HepG2 (cell line): Measurements from ENCODE around the gene LLGL2. TPM values are rescaled to one million over a fixed set of nuclear protein-coding genes. Genes with fewer than 3 reads are reported as not detected.
A peak's percentile ranks its signal among the peaks of the same experiment; 100 is the strongest.

ENCODE experiments used
- ARNTL ChIP-seq: sonication (generic); formaldehyde crosslinking; IDR thresholded peaks from 2 replicates; pipeline ENCODE4 v1.4.0; 2020; ENCODE audit warnings: mild to moderate bottlenecking, missing genetic modification reagents
- DR1 ChIP-seq: sonication (generic); formaldehyde crosslinking; IDR thresholded peaks from 2 replicates; pipeline ENCODE4 v1.8.0; 2021; ENCODE audit warnings: mild to moderate bottlenecking, missing genetic modification reagents, inconsistent platforms
- EEA1 ChIP-seq: sonication (generic); formaldehyde crosslinking; IDR thresholded peaks from 2 replicates; pipeline ENCODE4 v1.5.1; 2020; ENCODE audit warnings: mild to moderate bottlenecking, missing genetic modification reagents, borderline replicate concordance
- FOXK2 ChIP-seq: fragments of 450-650 bp; IDR thresholded peaks from 2 replicates; pipeline ENCODE4 v1.6.1; 2016
- HES4 ChIP-seq: sonication (generic); formaldehyde crosslinking; IDR thresholded peaks from 2 replicates; pipeline ENCODE4 v1.9.0; 2021; ENCODE audit warnings: mild to moderate bottlenecking, missing genetic modification reagents, borderline replicate concordance
- ISL2 ChIP-seq: sonication (generic); formaldehyde crosslinking; IDR thresholded peaks from 2 replicates; pipeline ENCODE4 v1.5.0; 2020; ENCODE audit warnings: missing genetic modification reagents
- KDM4B ChIP-seq: sonication (generic); formaldehyde crosslinking; IDR thresholded peaks from 2 replicates; pipeline ENCODE4 v1.4.0; 2020; ENCODE audit warnings: missing genetic modification reagents
- MTF2 ChIP-seq: sonication (generic); formaldehyde crosslinking; IDR thresholded peaks from 2 replicates; pipeline ENCODE4 v1.5.0; 2020; ENCODE audit warnings: missing genetic modification reagents, borderline replicate concordance
- PAX8 ChIP-seq: sonication (generic); formaldehyde crosslinking; IDR thresholded peaks from 2 replicates; pipeline ENCODE4 v1.8.0; 2022; ENCODE audit warnings: mild to moderate bottlenecking, missing genetic modification reagents, borderline replicate concordance
- POLR2A ChIP-seq, 2 experiments: IDR thresholded peaks; 2 replicates each; pipeline ENCODE4 v1.6.1; 2011; ENCODE audit warnings: low read depth in 2 of 2, low read length in 2 of 2, mild to moderate bottlenecking in 1 of 2, moderate library complexity in 1 of 2; ENCODE audit not compliant: insufficient read depth in 1 of 2
- SRF ChIP-seq: IDR thresholded peaks from 2 replicates; pipeline ENCODE4 v1.6.1; 2011; ENCODE audit warnings: mild to moderate bottlenecking, low read depth, low read length, moderate library complexity
- ZBTB38 ChIP-seq: sonication (generic); formaldehyde crosslinking; IDR thresholded peaks from 2 replicates; pipeline ENCODE4 v1.5.1; 2020; ENCODE audit warnings: mild to moderate bottlenecking, missing genetic modification reagents
- ZC3H4 ChIP-seq: sonication (generic); formaldehyde crosslinking; IDR thresholded peaks from 2 replicates; pipeline ENCODE4 v1.4.0; 2020; ENCODE audit warnings: missing genetic modification reagents, borderline replicate concordance
- ZMYM2 ChIP-seq: sonication (generic); formaldehyde crosslinking; IDR thresholded peaks from 2 replicates; pipeline ENCODE4 v1.8.0; 2022; ENCODE audit warnings: mild to moderate bottlenecking, missing genetic modification reagents
- ZNF224 ChIP-seq: sonication (generic); formaldehyde crosslinking; IDR thresholded peaks from 2 replicates; pipeline ENCODE4 v1.5.0; 2020; ENCODE audit warnings: mild to moderate bottlenecking, missing genetic modification reagents
- ZNF232 ChIP-seq: sonication (generic); formaldehyde crosslinking; IDR thresholded peaks from 2 replicates; pipeline ENCODE4 v1.4.0; 2020; ENCODE audit warnings: missing genetic modification reagents, borderline replicate concordance
- ZNF337 ChIP-seq: sonication (generic); formaldehyde crosslinking; IDR thresholded peaks from 2 replicates; pipeline ENCODE4 v1.5.1; 2020; ENCODE audit warnings: missing genetic modification reagents, low read depth, mild to moderate bottlenecking, borderline replicate concordance
- ZNF34 ChIP-seq: sonication (generic); formaldehyde crosslinking; IDR thresholded peaks from 2 replicates; pipeline ENCODE4 v1.4.0; 2020; ENCODE audit warnings: mild to moderate bottlenecking, missing genetic modification reagents, borderline replicate concordance
- ZNF564 ChIP-seq: sonication (generic); formaldehyde crosslinking; IDR thresholded peaks from 2 replicates; pipeline ENCODE4 v1.8.1; 2023; ENCODE audit warnings: mild to moderate bottlenecking, missing genetic modification reagents
- ZNF577 ChIP-seq: sonication (generic); formaldehyde crosslinking; IDR thresholded peaks from 2 replicates; pipeline ENCODE4 v1.4.0; 2020; ENCODE audit warnings: mild to moderate bottlenecking, low read depth, missing genetic modification reagents, borderline replicate concordance
- ZNF674 ChIP-seq: sonication (generic); formaldehyde crosslinking; IDR thresholded peaks from 2 replicates; pipeline ENCODE4 v1.5.0; 2020; ENCODE audit warnings: low read depth, mild to moderate bottlenecking, missing genetic modification reagents
- ZNF678 ChIP-seq: sonication (generic); formaldehyde crosslinking; IDR thresholded peaks from 2 replicates; pipeline ENCODE4 v1.4.0; 2020; ENCODE audit warnings: mild to moderate bottlenecking, missing genetic modification reagents
- ZNF773 ChIP-seq: sonication (generic); formaldehyde crosslinking; IDR thresholded peaks from 2 replicates; pipeline ENCODE4 v1.4.0; 2020; ENCODE audit warnings: missing genetic modification reagents, borderline replicate concordance
- polyA plus RNA-seq, 8 experiments: library from polyadenylated mRNA; depleted of rRNA in 3 of 8; stranded (reverse) in 7 of 8; unstranded in 1 of 8; fragments of >200 nt; fragmentation: Illumina TruSeq in 4 of 8; extraction: Trizol in 4 of 8; gene quantifications; 2 replicates each; pipeline versions ENCODE4 v1.2.1 to v1.2.3, GENCODE V29; 2011 to 2016; ENCODE audit warnings: low read depth in 4 of 8, missing spikeins in 1 of 8, mixed read lengths in 1 of 8; ENCODE audit not compliant: insufficient read depth in 1 of 8
- total RNA-seq, 5 experiments: library from RNA; depleted of rRNA; stranded (reverse); fragments of >200 nt; fragmentation: Illumina TruSeq; extraction: Trizol; gene quantifications; 2 replicates each; pipeline ENCODE4 v1.2.3, GENCODE V29; 2016; ENCODE audit warnings: low read depth in 1 of 5
- TF ChIP-seq, protein P1 (sequence below): sonication (generic); formaldehyde crosslinking; IDR thresholded peaks from 2 replicates; pipeline ENCODE4 v1.9.0; 2022; ENCODE audit warnings: missing genetic modification reagents, mild to moderate bottlenecking, borderline replicate concordance

LLGL2 gene
- total and polyA plus RNA-seq, 2 of the 13 experiments (the other 11 are each of a cell fraction or from before 2014, with no cell fraction given) = 83.0 to 86.7 TPM

DNA sequence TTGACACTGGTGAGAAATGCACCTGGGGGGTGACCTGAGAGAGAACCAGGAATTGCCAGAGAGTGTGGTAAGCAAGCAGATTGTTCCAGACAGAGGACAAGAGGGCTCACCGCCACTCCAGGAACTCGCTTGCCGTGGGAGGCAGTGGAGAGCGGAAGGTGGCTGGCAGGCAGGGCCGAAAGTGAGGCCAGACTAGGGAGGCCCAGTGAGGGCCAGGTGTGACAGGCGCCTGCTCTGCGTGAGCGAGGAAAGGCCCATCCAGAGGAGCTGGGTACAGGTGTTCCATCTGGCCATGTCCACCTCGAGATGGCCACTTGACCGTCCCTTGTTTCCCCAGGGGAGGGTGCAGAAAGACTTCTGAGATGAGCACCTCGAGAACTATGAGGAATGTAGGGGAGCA, 50.2 kb downstream of the LLGL2 start (continued):
- TF ChIP-seq ZNF773 (no peak), ARNTL (no peak), POLR2A (IDR thresholded peaks at IDR 0.05; ENCODE audit: insufficient read depth in 1 of 2, low read depth in 2 of 2, low read length in 2 of 2) (0 out of 4 replicates have a peak, but pooled peaks of 1 of the 2 experiments have one; percentile 17), ZNF337 (CRISPR knock-in tag) (no peak), ZNF674 (CRISPR knock-in tag) (no peak), ZNF577 (CRISPR knock-in tag) (no peak), ZNF564 (CRISPR knock-in tag) (no peak), DR1 (CRISPR knock-in tag) (0 out of 2 replicates have a peak, but pooled peaks have one; percentile 34), ZNF34 (CRISPR knock-in tag) (no peak), FOXK2 (no peak), MTF2 (CRISPR knock-in tag) (no peak), ISL2 (CRISPR knock-in tag) (no peak), EEA1 (no peak), PAX8 (CRISPR knock-in tag) (no peak), ZBTB38 (0 out of 2 replicates have a peak, but pooled peaks have one; percentile 62), ZNF224 (CRISPR knock-in tag) (no peak), KDM4B (no peak), ZNF232 (no peak), ZNF678 (CRISPR knock-in tag) (no peak), SRF (no peak), ZC3H4 (CRISPR knock-in tag) (no peak), ZMYM2 (no peak), HES4 (no peak)
- TF ChIP-seq, protein P1, sequence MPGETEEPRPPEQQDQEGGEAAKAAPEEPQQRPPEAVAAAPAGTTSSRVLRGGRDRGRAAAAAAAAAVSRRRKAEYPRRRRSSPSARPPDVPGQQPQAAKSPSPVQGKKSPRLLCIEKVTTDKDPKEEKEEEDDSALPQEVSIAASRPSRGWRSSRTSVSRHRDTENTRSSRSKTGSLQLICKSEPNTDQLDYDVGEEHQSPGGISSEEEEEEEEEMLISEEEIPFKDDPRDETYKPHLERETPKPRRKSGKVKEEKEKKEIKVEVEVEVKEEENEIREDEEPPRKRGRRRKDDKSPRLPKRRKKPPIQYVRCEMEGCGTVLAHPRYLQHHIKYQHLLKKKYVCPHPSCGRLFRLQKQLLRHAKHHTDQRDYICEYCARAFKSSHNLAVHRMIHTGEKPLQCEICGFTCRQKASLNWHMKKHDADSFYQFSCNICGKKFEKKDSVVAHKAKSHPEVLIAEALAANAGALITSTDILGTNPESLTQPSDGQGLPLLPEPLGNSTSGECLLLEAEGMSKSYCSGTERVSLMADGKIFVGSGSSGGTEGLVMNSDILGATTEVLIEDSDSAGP = 0 out of 2 replicates have a peak, but pooled peaks have one; percentile 25
- TF ChIP-seq, all 625 proteins: peak for 15
